Hindlimb muscle (tissue), 1 donor: ENCODE results near the gene HES5. TPM values are rescaled to one million over a fixed set of nuclear protein-coding genes. Genes with fewer than 3 reads are reported as not detected.
A peak's percentile ranks its signal among the peaks of the same experiment; 100 is the strongest.

ENCODE experiments used
- DNase-seq: peaks from one replicate; pipeline ENCODE4 v3.0.0-alpha.2; 2013
- polyA plus RNA-seq: library from polyadenylated mRNA; unstranded; fragments of 120-200 nt; gene quantifications from one replicate; pipeline ENCODE4 v1.2.1, GENCODE V29; 2013; ENCODE audit not compliant: insufficient read length

The HES5 gene
- polyA plus RNA-seq, 1 donor: 0.40 TPM

DNA sequence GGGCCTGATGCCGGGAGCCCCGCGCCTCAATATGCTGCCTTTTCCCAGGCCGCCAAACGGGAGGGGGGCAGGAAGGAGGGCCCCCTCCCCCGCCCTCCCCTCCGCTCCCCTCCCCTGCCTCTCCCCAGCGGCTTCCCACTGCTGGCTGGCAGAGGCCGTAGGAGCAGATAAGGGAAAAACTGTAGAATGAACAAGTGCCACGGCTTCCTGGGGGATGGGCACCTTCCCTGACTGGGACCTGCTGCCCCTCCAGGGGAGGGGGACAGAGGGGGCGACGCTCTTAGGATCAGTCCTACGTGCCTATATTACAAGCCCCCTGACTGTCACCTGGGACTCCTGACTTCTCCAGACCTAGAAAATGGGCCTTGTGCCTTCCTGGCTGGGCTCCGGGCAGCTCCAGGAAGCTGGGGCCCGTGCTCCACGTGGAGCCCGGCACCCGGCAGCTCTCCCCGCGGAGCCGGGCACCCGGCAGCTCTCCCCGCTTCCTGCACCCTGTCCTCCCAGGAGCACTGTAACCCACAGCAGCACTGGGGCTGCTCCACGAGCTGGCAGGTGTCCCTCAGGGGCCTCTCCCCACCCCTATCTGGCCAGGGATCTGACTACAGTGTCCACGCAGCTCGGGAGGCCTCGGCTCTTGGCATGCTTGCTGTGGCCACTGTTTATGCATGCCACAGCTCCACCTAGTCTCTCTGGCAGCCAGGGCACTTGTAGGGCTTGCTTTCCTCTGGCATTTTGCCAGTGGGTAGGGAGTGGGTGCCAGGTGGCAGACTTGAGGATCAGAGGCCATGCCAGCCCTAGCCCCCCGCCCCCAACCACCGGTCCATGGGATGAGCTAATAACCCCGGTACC lies 674 bp upstream of the HES5 start:
- no peak for DNase-seq

GRCh38 chr1:2528966-2529783 lies 888 bp downstream of the HES5 start:
- no peak for DNase-seq

DNA sequence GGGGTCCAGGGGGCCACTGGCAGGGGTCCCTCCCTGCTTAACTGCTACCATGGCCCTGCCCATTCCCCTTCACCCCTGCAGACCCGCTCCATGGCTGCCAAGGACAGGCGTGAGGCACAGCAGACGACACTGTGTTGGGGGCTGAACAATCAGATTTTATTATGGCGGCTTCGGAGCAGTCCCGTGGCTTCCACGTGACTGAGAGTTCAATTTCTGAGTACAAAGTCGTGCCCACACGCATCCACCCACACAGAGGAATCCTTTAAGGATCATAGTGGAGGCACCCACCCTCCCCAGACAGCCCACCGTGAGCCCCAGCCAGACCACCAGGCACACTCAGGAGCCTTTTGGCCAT lies 1.5 kb downstream of the HES5 start:
- DNase-seq: no peak

DNA sequence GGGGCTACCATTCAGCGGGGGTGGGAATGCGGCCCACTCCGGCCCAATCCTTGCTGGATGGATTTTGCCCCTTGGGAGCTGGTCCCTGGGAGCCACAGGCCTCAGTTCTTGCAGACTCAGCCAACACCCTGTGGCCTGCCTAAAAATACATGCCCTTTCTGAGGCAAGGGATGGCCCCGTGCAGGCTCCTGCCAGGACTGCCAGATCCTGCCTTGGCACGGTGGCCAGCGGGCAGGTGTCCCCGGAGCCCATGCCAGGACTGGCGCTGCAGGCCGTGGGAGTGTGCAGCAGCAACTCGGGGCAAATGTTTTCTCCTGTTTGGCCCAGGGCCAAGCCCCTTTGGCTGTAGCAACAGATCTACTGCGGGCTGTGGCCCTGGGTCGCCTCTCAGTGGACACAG lies 2.0 kb downstream of the HES5 start:
- no peak for DNase-seq

DNA sequence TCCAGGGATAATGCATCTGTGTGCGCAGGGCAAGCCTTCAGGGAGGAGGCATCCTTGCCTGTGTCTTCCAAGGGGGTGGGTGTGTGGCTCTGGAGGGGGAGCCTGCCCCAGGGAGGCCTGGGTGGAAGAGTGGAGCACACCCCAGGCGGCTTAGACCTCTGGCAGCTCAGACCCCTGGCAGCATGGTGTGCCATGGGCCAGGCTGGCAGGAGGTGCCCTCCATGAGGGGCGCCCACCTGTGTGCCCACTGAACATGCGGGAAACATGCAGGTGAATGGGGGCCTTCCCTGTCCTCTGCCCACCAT lies 2.6 kb downstream of the HES5 start:
- no peak for DNase-seq

- no peak for DNase-seq
Measured at GRCh38 chr1:2526824-2527555, 3.1 kb downstream of the HES5 start.

GRCh38 chr1:2525920-2526823 lies 3.9 kb downstream of the HES5 start, which contains the start of gene PANK4:
TSS of gene PANK4 (minus strand) at chr1:2526596. CDS start at chr1:2526587, 9 bp downstream.
- peak; percentile 95 for DNase-seq

GRCh38 chr1:2525572-2525919 lies 4.5 kb downstream of the HES5 start:
- no peak for DNase-seq

DNA sequence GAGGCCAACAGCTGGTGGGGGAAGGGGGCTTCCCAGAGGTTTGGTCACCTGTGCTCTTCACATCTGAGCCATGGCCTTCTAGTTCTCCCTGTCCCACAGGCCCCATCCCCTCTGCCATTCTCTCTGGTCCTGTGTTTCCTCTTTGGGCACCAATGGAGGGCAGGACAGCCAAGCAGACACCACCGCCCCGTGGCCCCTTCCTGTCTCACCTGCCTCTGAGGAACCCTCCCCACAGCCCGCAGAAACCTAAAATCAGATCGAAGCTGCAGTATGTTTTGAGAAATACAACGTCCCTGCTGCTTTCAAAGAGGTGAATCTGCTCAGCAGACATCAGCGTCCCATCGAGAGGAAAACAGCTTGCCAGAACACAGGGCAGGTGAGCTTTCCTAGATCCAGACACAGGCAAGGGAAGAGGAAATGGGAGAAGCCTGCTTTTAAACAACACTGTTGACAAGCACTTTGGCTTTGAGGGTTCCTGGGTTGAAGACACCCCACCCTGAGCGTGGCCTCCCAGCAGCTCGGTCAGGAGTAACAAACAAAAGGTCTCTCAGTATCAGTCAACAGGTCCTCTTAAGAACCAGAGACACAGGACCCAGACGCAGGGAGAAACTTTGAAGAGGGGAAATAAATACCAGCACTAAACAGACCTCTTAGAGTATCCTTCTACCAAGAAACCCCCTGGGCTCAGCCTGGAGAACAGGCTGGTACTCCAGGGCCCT lies 6.0 kb downstream of the HES5 start:
- DNase-seq: no peak

GRCh38 chr1:2523191-2523890 lies 6.7 kb downstream of the HES5 start:
- no peak for DNase-seq

DNA sequence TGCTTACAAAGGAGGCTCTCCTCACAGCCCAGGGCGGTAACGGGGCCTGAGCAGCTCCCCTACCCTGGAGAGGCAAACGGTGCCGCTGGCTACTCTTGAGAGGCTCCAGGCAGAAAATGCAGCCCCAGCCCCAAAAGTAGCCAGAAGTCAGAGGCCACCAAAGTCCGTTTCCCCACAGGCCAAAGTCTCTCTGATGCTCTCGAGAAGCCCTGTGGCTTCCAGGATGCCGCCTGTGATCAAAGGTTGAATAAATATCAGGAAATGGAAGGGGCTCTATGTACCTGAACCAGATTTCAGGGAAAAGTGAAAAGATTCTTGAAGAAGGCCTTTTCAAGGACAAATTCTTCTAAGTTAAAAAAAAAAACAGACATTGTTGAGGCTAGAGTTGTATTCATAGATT lies 7.8 kb downstream of the HES5 start:
- no peak for DNase-seq

- no peak for DNase-seq
Measured at GRCh38 chr1:2520806-2521205, 9.3 kb downstream of the HES5 start.

DNA sequence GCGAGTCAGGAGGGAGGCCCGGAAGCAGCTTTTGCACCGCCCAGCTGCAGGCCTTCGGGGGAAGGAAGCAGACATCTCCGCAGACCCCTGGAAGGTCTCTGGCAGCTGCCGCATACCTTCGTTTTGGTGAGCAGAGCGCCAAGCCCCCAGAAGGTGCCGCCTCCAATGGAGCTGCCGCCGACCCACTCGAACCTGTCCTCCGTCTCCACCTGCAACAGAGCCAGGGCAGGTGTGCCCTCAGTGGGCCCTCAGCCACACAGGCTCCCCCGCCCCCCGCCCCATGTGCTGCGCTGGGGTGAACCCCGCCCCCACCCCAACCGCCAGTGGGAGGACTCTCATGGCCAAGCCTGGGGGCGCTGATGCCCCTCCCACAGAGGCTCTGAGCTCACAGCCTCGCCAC lies 9.9 kb downstream of the HES5 start:
- no peak for DNase-seq

DNA sequence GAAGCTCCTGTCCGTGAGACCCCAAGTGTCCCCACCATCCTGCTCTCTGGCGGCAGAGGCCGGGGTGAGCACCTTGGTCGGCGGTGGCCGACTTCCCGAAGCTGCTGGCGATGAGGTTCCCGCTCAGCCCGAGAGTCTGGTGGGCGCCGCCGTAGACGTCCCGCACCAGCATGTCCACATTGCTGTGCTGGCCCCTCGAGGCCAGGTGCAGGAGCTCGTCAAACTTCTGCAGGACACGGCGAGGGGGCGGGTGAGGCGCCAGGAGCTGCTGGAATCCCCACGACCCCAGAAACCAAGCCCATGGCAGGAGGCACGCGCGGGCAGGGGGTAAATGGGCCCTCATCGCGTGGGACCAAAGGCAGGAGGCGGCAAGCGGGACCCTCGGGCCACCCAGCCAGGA lies 10.3 kb downstream of the HES5 start:
- DNase-seq: no peak

DNA sequence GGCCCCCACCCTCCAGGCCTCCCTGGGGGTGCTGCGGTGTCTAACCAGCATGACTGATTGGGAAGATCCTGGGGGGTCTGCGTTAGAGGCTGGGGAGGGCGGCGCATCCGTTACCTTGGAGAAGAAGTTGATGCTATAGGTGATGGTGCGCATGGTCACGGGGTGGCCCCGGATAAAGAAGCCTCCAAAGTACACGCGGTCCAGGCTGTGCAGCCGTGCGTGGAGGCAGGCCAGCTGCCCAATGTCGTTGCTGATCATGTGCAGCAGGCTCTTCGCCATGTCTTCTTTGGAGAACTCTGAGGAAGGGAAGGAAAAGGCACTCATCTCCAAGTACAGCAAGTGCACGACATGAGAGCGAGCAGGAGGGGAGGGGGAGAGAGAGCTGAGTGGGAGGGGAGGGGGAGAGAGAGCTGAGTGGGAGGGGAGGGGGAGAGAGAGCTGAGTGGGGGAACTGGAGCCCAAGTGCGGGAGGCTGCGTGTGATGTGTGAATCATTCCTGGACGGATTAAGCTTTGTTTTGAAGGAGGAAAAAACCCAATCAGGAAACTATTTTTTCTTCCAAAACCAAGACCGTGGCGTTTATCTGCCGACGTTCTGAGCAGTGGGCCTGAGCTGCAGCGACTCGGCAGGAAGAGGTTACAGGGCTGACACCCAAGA lies 10.9 kb downstream of the HES5 start:
- DNase-seq: no peak

DNA sequence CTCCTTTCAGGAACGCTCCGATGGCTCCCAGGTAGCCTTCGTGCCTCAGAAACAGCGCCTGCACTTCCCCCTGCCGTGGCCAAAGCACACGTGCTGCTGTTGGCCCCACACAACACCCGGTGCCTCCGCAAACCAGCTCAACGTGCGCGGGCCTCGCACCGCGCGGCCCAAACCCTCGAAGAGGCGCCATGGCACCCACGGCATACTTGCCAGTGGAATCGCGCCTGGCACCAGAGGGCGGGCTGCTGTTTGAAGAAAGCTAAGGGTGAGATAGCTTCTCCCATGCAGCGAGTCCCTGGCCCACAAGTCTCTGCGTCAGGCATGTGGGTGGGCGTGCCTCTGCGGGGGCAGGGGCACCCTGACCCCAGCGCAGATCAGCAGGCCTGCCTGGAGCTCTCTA lies 11.5 kb downstream of the HES5 start:
- DNase-seq: no peak

DNA sequence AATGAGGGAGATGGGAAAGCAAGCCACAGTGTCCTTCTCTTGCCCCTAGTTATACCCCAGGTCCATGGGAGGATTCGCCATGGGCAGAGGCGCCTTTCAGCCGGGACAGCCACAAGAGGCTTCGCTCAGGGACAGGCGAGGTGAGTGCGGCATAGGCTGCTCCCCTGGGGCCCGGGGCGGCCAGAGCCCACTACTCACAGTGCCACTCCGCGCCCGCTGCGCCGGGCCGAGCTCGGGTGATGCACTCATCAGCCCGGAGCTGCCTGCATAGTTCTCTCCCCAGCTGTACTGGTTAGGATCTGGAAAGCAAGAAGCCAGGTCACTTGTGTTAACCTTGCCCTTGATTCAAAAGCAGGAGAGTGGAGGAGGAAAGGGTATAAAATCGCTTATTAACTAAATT lies 12.1 kb downstream of the HES5 start:
- DNase-seq: no peak

- no peak for DNase-seq
Measured at GRCh38 chr1:2516946-2517345, 13.1 kb downstream of the HES5 start.

DNA sequence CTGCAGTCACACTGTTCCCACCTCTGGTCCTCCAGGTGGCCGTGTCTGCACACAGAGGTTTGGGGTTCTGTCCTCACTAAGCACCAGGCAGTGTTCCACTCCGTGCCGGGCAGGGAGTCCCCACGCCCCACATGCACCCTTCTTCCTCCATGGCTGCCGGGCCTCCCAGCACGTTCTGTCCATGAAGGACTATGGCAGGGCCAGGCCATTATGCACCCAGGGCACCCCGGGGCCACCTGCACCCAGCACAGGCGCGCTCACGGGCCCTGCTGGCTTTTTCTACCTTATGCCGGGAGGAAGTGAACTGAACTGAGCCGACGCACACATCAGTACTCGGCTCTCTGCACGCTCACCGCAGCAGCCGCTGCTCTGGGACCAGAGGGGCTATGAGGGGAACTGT lies 13.9 kb downstream of the HES5 start:
- DNase-seq: no peak

DNA sequence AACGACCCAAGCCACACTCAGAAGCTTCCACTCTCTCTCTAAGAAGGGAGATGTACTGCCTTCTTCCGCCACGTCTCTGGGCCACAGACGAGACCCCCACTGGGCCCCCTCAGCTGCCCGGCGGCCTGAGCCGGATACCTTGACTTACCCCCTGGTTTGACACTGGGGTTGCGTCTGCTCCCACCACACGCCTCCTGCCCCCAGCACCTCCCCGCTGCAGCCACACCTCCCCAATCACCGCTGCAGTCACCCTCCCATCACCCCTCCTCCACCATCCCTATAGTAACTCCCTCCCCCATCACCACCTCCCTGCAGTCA lies 14.3 kb downstream of the HES5 start:
- no peak for DNase-seq
